Astrocyte (in vitro differentiated cells and primary cell): Measurements from ENCODE around the gene MCUR1.

ENCODE experiments used
- EZH2 ChIP-seq: IDR thresholded peaks from 2 replicates; pipeline ENCODE4 v1.6.1; 2012; ENCODE audit warnings: mild to moderate bottlenecking, low read length, inconsistent platforms; ENCODE audit not compliant: insufficient read depth
- TF ChIP-seq, protein P1 (sequence below): IDR thresholded peaks from 2 replicates; pipeline ENCODE4 v1.5.1; 2011; ENCODE audit warnings: low read depth, mild to moderate bottlenecking, inconsistent platforms, low read length, moderate library complexity; ENCODE audit not compliant: insufficient read depth

DNA sequence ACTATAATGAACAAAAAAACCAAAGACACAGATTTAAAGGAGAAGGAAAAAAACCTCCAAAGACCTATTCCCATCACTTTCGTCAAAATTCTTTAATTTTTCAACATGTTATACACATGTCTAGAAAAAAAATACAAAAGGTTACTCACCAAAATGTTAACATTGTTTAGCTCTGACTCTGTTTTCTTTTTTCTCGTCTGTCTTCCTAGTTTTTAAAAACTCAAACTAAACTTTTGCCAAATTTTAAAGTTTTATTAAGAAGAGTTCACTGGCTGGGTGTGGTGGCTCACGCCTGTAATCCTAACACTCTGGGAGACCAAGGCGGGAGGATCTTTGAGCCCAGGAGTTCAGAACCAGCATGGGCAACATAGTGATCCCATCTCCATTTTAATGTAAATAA lies 10.8 kb downstream of the MCUR1 start:
- TF ChIP-seq, protein P1, sequence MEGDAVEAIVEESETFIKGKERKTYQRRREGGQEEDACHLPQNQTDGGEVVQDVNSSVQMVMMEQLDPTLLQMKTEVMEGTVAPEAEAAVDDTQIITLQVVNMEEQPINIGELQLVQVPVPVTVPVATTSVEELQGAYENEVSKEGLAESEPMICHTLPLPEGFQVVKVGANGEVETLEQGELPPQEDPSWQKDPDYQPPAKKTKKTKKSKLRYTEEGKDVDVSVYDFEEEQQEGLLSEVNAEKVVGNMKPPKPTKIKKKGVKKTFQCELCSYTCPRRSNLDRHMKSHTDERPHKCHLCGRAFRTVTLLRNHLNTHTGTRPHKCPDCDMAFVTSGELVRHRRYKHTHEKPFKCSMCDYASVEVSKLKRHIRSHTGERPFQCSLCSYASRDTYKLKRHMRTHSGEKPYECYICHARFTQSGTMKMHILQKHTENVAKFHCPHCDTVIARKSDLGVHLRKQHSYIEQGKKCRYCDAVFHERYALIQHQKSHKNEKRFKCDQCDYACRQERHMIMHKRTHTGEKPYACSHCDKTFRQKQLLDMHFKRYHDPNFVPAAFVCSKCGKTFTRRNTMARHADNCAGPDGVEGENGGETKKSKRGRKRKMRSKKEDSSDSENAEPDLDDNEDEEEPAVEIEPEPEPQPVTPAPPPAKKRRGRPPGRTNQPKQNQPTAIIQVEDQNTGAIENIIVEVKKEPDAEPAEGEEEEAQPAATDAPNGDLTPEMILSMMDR: no peak
- TF ChIP-seq EZH2: no peak
